Measurements from ENCODE around the gene CEP44.
"Not testable (repeated sequence)": the region's sequence is repeated elsewhere in the genome, so short reads cannot be mapped to it uniquely, and the experiment has no call there.

GRCh38 chr4:174380206-174380605 is 96.5 kb downstream of the CEP44 start:
- not testable (repeated sequence) for TF ChIP-seq CTCF (conservative IDR thresholded peaks at IDR 0.05 in 1 of 2, IDR thresholded peaks at IDR 0.05 in 1 of 2; ENCODE audit: low read depth in 1 of 2, low read length in 2 of 2); EZH2 (IDR thresholded peaks at IDR 0.05; ENCODE audit: low read length, missing control alignments)
